ENCODE results near the gene AOPEP.

GRCh38 chr9:94745806-94746540 lies 19.5 kb downstream of the AOPEP start:
- TF ChIP-seq ZFP3 (tag by site-specific recombination; IDR thresholded peaks at IDR 0.05; ENCODE audit: low read depth): no peak
- TF ChIP-seq ZNF362 (tag by site-specific recombination; IDR thresholded peaks at IDR 0.05): no peak
- TF ChIP-seq ZBTB21 (tag by site-specific recombination; IDR thresholded peaks at IDR 0.05): no peak
- no peak for TF ChIP-seq ZNF2 (tag by site-specific recombination; IDR thresholded peaks at IDR 0.05)
- TF ChIP-seq CTCF (tag by site-specific recombination; IDR thresholded peaks at IDR 0.05): no peak
- TF ChIP-seq ZNF530 (tag by site-specific recombination; IDR thresholded peaks at IDR 0.05; ENCODE audit: low read depth): no peak
- TF ChIP-seq HOXA7 (CRISPR knock-in tag; IDR thresholded peaks at IDR 0.05; ENCODE audit: borderline replicate concordance): no peak

Measured in HEK293 (cell line).